Left lung (tissue), 10 donors: Measurements from ENCODE around the gene THSD8. TPM values are rescaled to one million over a fixed set of nuclear protein-coding genes. Genes with fewer than 3 reads are reported as not detected.

Source experiments
- ATAC-seq: fragments of 200-7000 bp; cut with Tn5 transposase; one replicate; pipeline ENCODE4 v1.9.1; 2020; ENCODE audit warnings: moderate library complexity
- DNase-seq, 4 donors: peaks; one replicate each; pipeline ENCODE4 v3.0.0-alpha.2; 2013 to 2020
- H3K27ac ChIP-seq, 2 donors: fragments of 200-600 bp; sonication (generic) in 1 of 2; one replicate each; pipeline versions ENCODE4 v1.5.0 to v1.8.0; 2020 to 2021
- H3K27me3 ChIP-seq, 2 donors: fragments of 200-600 bp; sonication (generic) in 1 of 2; one replicate each; pipeline versions ENCODE4 v1.5.0 to v1.8.0; 2020 to 2021
- H3K36me3 ChIP-seq, 2 donors: fragments of 200-600 bp; sonication (generic) in 1 of 2; one replicate each; pipeline versions ENCODE4 v1.5.0 to v1.8.0; 2020 to 2021
- H3K4me1 ChIP-seq, 2 donors: fragments of 200-600 bp; one replicate each; pipeline ENCODE4 v1.8.0; 2021
- H3K4me3 ChIP-seq, 2 donors: fragments of 200-600 bp; sonication (generic) in 1 of 2; one replicate each; pipeline versions ENCODE4 v1.5.0 to v1.8.0; 2020 to 2021; ENCODE audit warnings: mild to moderate bottlenecking in 1 of 2
- H3K9me3 ChIP-seq, 2 donors: fragments of 200-600 bp; sonication (generic) in 1 of 2; one replicate each; pipeline versions ENCODE4 v1.5.0 to v1.8.0; 2020 to 2021
- intact Hi-C, 2 donors: fragments of 100-400 bp; cut with DNase I; formaldehyde crosslinking; loops; one replicate each; pipeline versions ENCODE4 v1.11.2 to v1.14.2; 2022
- microRNA-seq, 2 donors: library from miRNA; unstranded; fragments of <30 nt; microRNA quantifications; one replicate each; pipeline ENCODE4, GENCODE V29; 2019
- polyA plus RNA-seq, 6 donors: library from polyadenylated mRNA; unstranded; fragments of 120-200 nt; gene quantifications; one replicate each; pipeline ENCODE4 v1.2.1, GENCODE V29; 2013; ENCODE audit not compliant: insufficient read length in 6 of 6
- total RNA-seq, 2 donors: library from RNA; stranded (reverse); fragmentation: NEBNext Ultra II Directional; extraction: Animal tissue kit (Norgen Biotek cat#: 25700); gene quantifications; one replicate each; pipeline ENCODE4 v1.2.1, GENCODE V29; 2021
- TF ChIP-seq, protein P1 (sequence below), 2 donors: fragments of 200-600 bp; sonication (generic) in 1 of 2; IDR thresholded peaks; one replicate each; pipeline versions ENCODE4 v1.5.0 to v1.8.0; 2021; ENCODE audit warnings: antibody characterized with exemption in 2 of 2
- donor health status: DM: no; HTN: yes; CAD: no.
- donor health status: DM: no; HTN: no; CAD: no.

Gene THSD8
- total and polyA plus RNA-seq, 8 donors = 2.2 to 11.6 (median 6.2) TPM

DNA sequence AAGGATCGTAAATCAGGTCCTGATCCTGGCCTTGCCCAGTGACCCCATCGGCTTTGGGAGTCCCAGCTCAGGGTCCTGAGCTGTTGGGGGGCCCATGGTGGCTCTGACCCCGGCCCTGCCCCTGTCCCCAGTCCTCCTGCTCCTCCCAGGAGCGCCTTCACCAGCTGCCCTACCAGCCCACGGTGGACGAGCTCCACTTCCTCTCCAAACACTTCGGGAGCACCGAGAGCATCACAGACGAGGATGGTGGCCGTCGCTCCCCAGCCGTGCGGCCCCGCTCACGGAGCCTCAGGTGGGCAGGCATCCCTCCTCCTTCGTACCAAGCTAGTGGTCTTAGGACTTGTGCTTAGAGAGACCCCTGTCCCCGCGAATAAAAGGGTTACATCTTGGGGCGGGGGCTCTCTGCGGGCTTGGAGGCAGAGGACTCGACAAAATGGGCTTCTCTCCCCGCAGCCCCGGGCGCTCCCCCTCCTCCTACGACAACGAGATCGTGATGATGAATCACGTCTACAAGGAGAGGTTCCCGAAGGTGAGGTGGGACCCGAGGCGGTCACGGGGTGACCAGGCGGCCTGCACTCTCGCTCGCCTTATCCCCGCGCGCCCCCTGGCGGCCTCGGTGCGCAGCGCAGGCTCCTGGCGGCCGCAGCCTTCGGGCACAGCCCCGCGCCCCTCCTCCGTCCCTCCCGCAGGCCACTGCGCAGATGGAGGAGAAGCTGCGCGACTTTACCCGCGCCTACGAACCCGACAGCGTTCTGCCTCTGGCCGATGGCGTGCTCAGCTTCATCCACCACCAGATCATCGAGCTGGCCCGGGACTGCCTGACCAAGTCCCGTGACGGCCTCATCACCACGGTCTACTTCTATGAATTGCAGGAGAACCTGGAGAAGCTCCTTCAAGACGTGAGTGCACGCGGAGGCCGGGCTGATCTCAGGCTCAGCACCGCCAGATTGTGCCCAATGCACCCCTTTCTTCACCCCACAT, 45.6 kb downstream of the THSD8 start:
- Histone ChIP-seq H3K9me3 (no peaks in the 10 kb centered on the region), H3K4me3 (no peak overlapping the region), H3K27ac (no peak overlapping the region), H3K36me3 (no peaks in the 10 kb centered on the region), H3K27me3 (peaks cover 0 to 76% of the 10 kb centered on the region in 2 donors), H3K4me1 (peaks cover 0 to 12% of the 10 kb centered on the region in 2 donors)
- intact Hi-C loops = no loop called here
- ATAC-seq (peak; percentile 100), DNase-seq (peak; percentile 76 to 99 (median 86))
- TF ChIP-seq, protein P1, sequence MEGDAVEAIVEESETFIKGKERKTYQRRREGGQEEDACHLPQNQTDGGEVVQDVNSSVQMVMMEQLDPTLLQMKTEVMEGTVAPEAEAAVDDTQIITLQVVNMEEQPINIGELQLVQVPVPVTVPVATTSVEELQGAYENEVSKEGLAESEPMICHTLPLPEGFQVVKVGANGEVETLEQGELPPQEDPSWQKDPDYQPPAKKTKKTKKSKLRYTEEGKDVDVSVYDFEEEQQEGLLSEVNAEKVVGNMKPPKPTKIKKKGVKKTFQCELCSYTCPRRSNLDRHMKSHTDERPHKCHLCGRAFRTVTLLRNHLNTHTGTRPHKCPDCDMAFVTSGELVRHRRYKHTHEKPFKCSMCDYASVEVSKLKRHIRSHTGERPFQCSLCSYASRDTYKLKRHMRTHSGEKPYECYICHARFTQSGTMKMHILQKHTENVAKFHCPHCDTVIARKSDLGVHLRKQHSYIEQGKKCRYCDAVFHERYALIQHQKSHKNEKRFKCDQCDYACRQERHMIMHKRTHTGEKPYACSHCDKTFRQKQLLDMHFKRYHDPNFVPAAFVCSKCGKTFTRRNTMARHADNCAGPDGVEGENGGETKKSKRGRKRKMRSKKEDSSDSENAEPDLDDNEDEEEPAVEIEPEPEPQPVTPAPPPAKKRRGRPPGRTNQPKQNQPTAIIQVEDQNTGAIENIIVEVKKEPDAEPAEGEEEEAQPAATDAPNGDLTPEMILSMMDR (IDR thresholded peaks at IDR 0.05) = peak; percentile 99 to 100

Small RNAs within 50 kb of the gene (microRNA-seq; reads per million reads assigned to microRNA genes)
- gene MIR5684 = 0 to 0.14 reads per million in 2 donors
- 0 reads per million in 2 donors for gene MIR6794

Other genes with a start within 250 kb of the THSD8 start
- 10 to 100 TPM in 1 of 2 donors, 1 to 10 TPM in 1; 9.2 to 11.7 TPM for gene ZNF490, start 191.3 kb upstream of the THSD8 start, total RNA-seq
- gene ZNF490, start 191.3 kb upstream of the THSD8 start, polyA plus RNA-seq = 1 to 10 TPM; 5.1 to 6.0 (median 5.4) TPM
- 10 to 100 TPM; 18.0 to 23.3 TPM for gene ZNF791, start 191.1 kb upstream of the THSD8 start, total RNA-seq
- 10 to 100 TPM; 20.6 to 23.8 (median 21.9) TPM for gene ZNF791, start 191.1 kb upstream of the THSD8 start, polyA plus RNA-seq
- 100 to 1,000 TPM; 164 to 176 TPM for gene MAN2B1, start 135.3 kb upstream of the THSD8 start, total RNA-seq
- gene MAN2B1, start 135.3 kb upstream of the THSD8 start, polyA plus RNA-seq = 10 to 100 TPM; 31.7 to 42.8 (median 38.1) TPM
- 10 to 100 TPM in 1 of 2 donors, 1 to 10 TPM in 1; 9.0 to 10.8 TPM for gene WDR83, start 135.3 kb upstream of the THSD8 start, total RNA-seq
- 10 to 100 TPM; 21.7 to 27.1 (median 23.2) TPM for gene WDR83, start 135.3 kb upstream of the THSD8 start, polyA plus RNA-seq
- gene DHPS, start 120.2 kb upstream of the THSD8 start, total RNA-seq = 10 to 100 TPM; 63.8 to 70.1 TPM
- gene DHPS, start 120.2 kb upstream of the THSD8 start, polyA plus RNA-seq = 10 to 100 TPM; 81.4 to 96.9 (median 84.1) TPM
- gene GNG14, start 114.1 kb upstream of the THSD8 start, total RNA-seq = not detected
- under 1 TPM in 2 of 6 donors, not detected in 4; 0.55 to 0.73 TPM for gene GNG14, start 114.1 kb upstream of the THSD8 start, polyA plus RNA-seq
- 1 to 10 TPM; 6.0 to 6.9 TPM for gene FBXW9, start 105.4 kb upstream of the THSD8 start, total RNA-seq
- 10 to 100 TPM in 5 of 6 donors, 1 to 10 TPM in 1; 9.0 to 13.1 (median 10.9) TPM for gene FBXW9, start 105.4 kb upstream of the THSD8 start, polyA plus RNA-seq
- gene TNPO2, start 78.1 kb upstream of the THSD8 start, total RNA-seq = 10 to 100 TPM; 54.8 to 64.3 TPM
- gene TNPO2, start 78.1 kb upstream of the THSD8 start, polyA plus RNA-seq = 10 to 100 TPM; 76.5 to 92.6 (median 80.3) TPM
- gene TRIR, start 67.4 kb upstream of the THSD8 start, total RNA-seq = 100 to 1,000 TPM; 115 to 128 TPM
- gene TRIR, start 67.4 kb upstream of the THSD8 start, polyA plus RNA-seq = 100 to 1,000 TPM; 130 to 183 (median 151) TPM
- 10 to 100 TPM; 70.4 to 71.2 TPM for gene GET3, start 64.6 kb upstream of the THSD8 start, total RNA-seq
- 10 to 100 TPM; 51.4 to 66.2 (median 56.2) TPM for gene GET3, start 64.6 kb upstream of the THSD8 start, polyA plus RNA-seq
- gene BEST2, start 50.3 kb upstream of the THSD8 start, total RNA-seq = not detected
- under 1 TPM in 4 of 6 donors, not detected in 2; 0.08 to 0.17 (median 0.12) TPM for gene BEST2, start 50.3 kb upstream of the THSD8 start, polyA plus RNA-seq
- gene HOOK2, start 26.5 kb upstream of the THSD8 start, total RNA-seq = 10 to 100 TPM; 57.7 to 57.9 TPM
- 10 to 100 TPM; 59.8 to 91.2 (median 78.8) TPM for gene HOOK2, start 26.5 kb upstream of the THSD8 start, polyA plus RNA-seq
- 100 to 1,000 TPM; 131 to 135 TPM for gene JUNB, start 10.6 kb upstream of the THSD8 start, total RNA-seq
- gene JUNB, start 10.6 kb upstream of the THSD8 start, polyA plus RNA-seq = 100 to 1,000 TPM in 1 of 6 donors, 10 to 100 TPM in 5; 11.7 to 278 (median 53.7) TPM
- 100 to 1,000 TPM; 186 to 217 TPM for gene PRDX2, start 269 bp upstream of the THSD8 start, total RNA-seq
- 100 to 1,000 TPM; 219 to 267 (median 249) TPM for gene PRDX2, start 269 bp upstream of the THSD8 start, polyA plus RNA-seq
- gene RNASEH2A, start 4.5 kb downstream of the THSD8 start, total RNA-seq = 10 to 100 TPM; 10.9 to 16.6 TPM
- 10 to 100 TPM; 29.1 to 47.4 (median 34.3) TPM for gene RNASEH2A, start 4.5 kb downstream of the THSD8 start, polyA plus RNA-seq
- gene RTBDN, start 32.5 kb downstream of the THSD8 start, total RNA-seq = not detected
- gene RTBDN, start 32.5 kb downstream of the THSD8 start, polyA plus RNA-seq = under 1 TPM in 3 of 6 donors, not detected in 3; 0.17 to 0.21 (median 0.20) TPM
- gene MAST1, start 36.4 kb downstream of the THSD8 start, total RNA-seq = under 1 TPM; 0.15 to 0.29 TPM
- 1 to 10 TPM; 1.2 to 2.4 (median 1.6) TPM for gene MAST1, start 36.4 kb downstream of the THSD8 start, polyA plus RNA-seq
- gene DNASE2, start 79.4 kb downstream of the THSD8 start, total RNA-seq = 10 to 100 TPM; 64.8 to 72.8 TPM
- 10 to 100 TPM; 18.7 to 22.2 (median 20.6) TPM for gene DNASE2, start 79.4 kb downstream of the THSD8 start, polyA plus RNA-seq
- under 1 TPM in 1 of 2 donors, not detected in 1; 0.50 TPM for gene KLF1, start 85.1 kb downstream of the THSD8 start, total RNA-seq
- 1 to 10 TPM in 1 of 6 donors, under 1 TPM in 5; 0.35 to 1.2 (median 0.67) TPM for gene KLF1, start 85.1 kb downstream of the THSD8 start, polyA plus RNA-seq
- 10 to 100 TPM; 23.6 to 26.7 TPM for gene GCDH, start 89.1 kb downstream of the THSD8 start, total RNA-seq
- 10 to 100 TPM; 25.6 to 29.2 (median 27.3) TPM for gene GCDH, start 89.1 kb downstream of the THSD8 start, polyA plus RNA-seq
- under 1 TPM in 1 of 2 donors, not detected in 1; 0.41 TPM for gene SYCE2, start 117.2 kb downstream of the THSD8 start, total RNA-seq
- gene SYCE2, start 117.2 kb downstream of the THSD8 start, polyA plus RNA-seq = 1 to 10 TPM; 2.3 to 4.1 (median 3.5) TPM
- 10 to 100 TPM; 40.9 to 59.4 TPM for gene FARSA, start 131.6 kb downstream of the THSD8 start, total RNA-seq
- 10 to 100 TPM; 35.3 to 46.2 (median 41.8) TPM for gene FARSA, start 131.6 kb downstream of the THSD8 start, polyA plus RNA-seq
- gene CALR, start 136.5 kb downstream of the THSD8 start, total RNA-seq = 1,000 to 10,000 TPM; 1,387 to 1,778 TPM
- gene CALR, start 136.5 kb downstream of the THSD8 start, polyA plus RNA-seq = 100 to 1,000 TPM; 654 to 817 (median 801) TPM
- gene RAD23A, start 143.8 kb downstream of the THSD8 start, total RNA-seq = 100 to 1,000 TPM in 1 of 2 donors, 10 to 100 TPM in 1; 74.8 to 118 TPM
- 10 to 100 TPM; 65.3 to 89.7 (median 75.5) TPM for gene RAD23A, start 143.8 kb downstream of the THSD8 start, polyA plus RNA-seq
- gene GADD45GIP1, start 155.2 kb downstream of the THSD8 start, total RNA-seq = 10 to 100 TPM; 14.7 to 20.5 TPM
- 10 to 100 TPM; 22.6 to 35.2 (median 28.4) TPM for gene GADD45GIP1, start 155.2 kb downstream of the THSD8 start, polyA plus RNA-seq
- gene DAND5, start 167.5 kb downstream of the THSD8 start, total RNA-seq = under 1 TPM in 1 of 2 donors, not detected in 1; 0.13 TPM
- under 1 TPM; 0.15 to 0.54 (median 0.32) TPM for gene DAND5, start 167.5 kb downstream of the THSD8 start, polyA plus RNA-seq
- gene NFIX, start 193.4 kb downstream of the THSD8 start, total RNA-seq = 100 to 1,000 TPM; 166 to 237 TPM
- 100 to 1,000 TPM in 4 of 6 donors, 10 to 100 TPM in 2; 92.6 to 139 (median 111) TPM for gene NFIX, start 193.4 kb downstream of the THSD8 start, polyA plus RNA-seq